HG03103 (cell line): Measurements from ENCODE around the gene B4GALT5.
"Not testable (repeated sequence)": the region's sequence is repeated elsewhere in the genome, so short reads cannot be mapped to it uniquely, and the experiment has no call there.

Experiments used
- ATAC-seq: cut with Tn5 transposase; IDR thresholded peaks from one replicate; pipeline ENCODE4 v1.9.1; 2021; ENCODE audit warnings: low read depth; ENCODE audit not compliant: unreplicated experiment

The B4GALT5 gene

GRCh38 chr20:49739042-49739441, 25.4 kb upstream of the B4GALT5 start:
- no peak for ATAC-seq

DNA sequence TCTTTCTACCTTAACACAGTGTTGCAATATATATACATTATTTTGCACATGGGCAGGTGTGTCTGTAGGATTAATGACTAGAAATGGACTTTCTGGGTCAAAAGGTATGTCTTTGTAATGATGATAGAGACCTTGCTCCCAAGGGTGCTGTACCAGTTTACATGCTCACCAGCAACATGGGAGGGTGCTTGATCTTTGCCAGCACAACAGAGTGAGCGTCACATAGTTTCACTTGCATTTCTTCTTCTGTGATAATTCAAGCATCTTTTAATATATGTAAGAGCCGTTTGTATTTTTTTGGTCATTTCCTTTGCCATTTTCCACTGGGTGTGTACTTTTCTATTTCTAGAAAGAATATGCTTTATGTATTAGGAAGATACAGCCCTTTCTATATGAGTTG, 23.6 kb upstream of the B4GALT5 start:
- no peak for ATAC-seq

GRCh38 chr20:49729780-49730179, 16.1 kb upstream of the B4GALT5 start:
- ATAC-seq = no peak

DNA sequence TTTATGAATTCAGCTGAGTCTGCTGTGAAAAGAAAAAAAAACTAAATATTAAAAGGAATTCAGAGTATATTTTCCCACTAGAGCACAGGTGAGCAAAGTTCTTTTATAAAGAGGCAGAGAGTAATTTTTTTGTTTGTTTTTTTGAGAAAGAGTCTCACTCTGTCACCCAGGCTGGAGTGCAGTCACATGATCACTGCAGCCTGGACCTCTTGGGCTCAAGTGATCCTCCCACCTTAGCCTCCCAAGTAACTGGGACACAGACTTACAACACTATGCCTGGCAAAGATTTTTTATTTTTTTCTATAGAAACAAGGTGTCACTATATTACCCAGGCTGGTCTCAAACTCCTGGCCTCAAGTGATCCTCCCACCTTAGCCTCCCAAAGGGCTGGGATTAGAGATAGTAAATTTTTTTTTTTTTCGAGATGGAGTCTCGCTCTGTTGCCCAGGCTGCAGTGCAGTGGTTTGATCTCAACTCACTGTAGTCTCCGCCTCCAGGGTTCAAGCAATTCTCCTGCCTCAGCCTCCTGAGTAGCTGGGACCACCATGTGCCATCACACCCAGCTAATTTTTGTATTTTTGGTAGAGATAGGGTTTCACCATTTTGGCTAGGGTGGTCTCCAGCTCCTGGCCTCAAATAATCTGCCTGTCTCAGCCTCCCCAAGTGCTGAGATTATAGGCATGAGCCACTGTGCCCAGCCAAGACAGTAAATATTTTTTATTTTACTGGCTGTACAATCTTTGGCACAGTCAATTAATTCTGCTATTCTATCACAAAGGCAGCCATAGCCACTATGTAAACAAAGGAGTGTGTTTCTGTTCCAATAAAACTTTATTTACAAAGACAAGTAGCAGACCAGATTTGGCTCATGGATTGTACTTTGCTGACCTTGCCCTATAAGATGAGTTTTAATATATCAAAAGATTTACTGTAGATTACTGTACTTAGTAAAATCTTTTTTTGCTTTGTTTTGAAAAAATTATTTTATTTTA, 14.5 kb upstream of the B4GALT5 start:
- ATAC-seq = no peak

DNA sequence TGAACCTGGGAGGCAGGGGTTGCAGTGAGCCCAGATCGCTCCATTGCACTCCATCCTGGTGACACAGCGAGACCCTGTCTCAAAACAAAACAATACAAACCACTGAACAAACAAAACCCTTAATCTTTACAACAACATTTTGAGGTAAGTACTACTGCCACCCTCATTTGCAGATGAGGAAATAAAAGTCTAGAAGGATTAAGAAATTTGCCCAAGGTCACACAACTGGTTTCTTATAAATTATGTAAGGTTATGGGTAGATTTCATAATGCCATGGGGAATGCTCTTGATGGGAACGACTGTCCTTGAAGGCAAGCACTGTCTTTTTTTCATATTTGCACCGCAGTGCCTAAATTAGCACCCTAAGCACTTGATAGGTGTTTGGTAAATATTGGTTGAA, 13.8 kb upstream of the B4GALT5 start:
- no peak for ATAC-seq

GRCh38 chr20:49725694-49726093, 12.0 kb upstream of the B4GALT5 start:
- ATAC-seq = no peak

GRCh38 chr20:49725224-49725606, 11.5 kb upstream of the B4GALT5 start:
- not testable (repeated sequence) for ATAC-seq

GRCh38 chr20:49724408-49725223, 10.9 kb upstream of the B4GALT5 start:
- ATAC-seq = no peak

DNA sequence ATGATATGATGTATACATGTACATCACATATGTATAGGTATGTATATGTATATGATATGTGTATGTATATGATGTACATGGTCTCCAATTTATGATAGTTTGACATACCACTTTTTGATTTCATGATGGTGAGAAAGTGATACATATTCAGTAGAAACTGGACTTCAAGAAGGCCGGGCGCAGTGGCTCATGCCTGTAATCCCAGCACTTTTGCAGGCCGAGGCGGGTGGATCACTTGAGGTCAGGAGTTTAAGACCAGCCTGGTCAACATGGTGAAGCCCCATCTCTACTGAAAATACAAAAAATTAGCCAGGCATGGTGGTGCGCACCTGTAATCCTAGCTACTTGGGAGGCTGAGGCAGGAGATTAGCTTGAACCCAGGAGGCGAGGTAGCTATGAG, 10.1 kb upstream of the B4GALT5 start:
- ATAC-seq = not testable (repeated sequence)

DNA sequence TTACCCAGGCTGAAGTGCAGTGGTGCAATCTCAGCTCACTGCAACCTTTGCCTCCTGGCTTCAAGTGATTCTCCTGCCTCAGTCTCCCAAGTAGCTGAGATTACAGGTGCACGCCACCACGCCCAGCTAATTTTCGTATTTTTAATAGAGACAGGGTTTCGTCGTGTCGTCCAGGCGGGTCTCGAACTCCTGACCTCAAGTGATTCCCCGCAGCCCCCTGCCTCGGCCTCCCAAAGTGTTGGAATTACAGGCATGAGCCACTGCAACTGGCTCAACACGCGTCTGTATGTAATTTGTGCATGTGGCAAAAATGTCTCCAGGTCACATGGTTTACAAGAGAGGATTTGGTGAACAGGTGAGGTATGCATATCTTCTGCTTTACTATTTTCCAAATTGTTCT, 7.6 kb upstream of the B4GALT5 start:
- not testable (repeated sequence) for ATAC-seq

GRCh38 chr20:49715466-49715865, 1.8 kb upstream of the B4GALT5 start:
- no peak for ATAC-seq

DNA sequence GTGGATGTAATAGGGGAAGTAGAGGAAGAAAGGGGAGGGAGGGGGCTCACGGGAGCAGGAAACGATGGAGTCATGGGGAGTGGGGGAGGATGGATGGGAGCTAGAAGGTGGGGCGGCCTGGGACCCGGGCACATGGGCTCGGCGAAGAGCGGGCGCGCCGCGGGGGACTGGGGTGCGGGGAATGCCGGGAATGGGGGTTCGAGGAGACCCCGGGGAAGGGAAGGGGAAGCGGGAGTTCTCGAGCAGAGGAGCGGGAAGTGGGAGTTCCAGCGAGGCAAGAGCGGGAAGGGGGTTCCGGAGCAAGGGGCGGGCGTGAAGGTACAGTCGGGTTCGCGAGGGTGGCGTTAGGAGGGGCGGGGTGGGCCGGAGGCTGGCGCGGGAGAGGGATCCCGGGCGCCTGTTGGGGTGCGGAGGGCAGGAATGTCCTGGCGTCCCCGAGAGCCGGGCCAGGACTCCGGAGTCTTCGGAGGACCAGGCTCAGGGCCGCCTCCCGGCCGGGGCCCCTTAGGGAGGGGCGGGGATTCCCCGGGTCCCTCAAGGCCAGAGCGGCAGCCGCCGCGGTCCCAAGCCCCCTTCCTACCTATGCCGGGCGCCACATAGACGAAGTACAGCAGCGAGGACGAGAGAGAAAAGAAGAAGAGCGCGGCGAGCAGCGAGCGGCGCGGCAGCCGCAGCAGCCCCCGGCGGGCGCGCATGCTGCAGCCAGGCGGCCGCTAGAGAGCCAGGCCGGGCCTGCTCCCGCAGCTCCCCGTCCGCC, 504 bp downstream of the B4GALT5 start:
- ATAC-seq = no peak

DNA sequence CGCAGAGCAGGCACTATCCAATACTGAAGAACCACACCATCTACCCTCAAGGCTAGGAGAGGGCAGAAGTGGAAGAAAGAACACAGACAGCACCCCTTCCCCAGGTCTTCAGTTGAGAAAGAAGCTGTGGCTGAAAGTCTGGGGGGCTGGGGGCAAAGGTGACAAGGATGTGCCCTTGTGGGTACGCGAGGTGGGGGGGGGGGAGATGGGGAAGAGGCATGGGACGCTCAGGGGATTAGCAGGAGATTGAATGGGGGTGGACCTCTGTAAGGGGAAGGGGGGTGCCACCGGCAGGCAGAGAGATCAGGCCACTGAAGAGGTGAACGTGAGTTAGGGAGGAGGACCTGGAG, 1.1 kb downstream of the B4GALT5 start:
- no peak for ATAC-seq

GRCh38 chr20:49712118-49712517, 1.6 kb downstream of the B4GALT5 start:
- no peak for ATAC-seq

DNA sequence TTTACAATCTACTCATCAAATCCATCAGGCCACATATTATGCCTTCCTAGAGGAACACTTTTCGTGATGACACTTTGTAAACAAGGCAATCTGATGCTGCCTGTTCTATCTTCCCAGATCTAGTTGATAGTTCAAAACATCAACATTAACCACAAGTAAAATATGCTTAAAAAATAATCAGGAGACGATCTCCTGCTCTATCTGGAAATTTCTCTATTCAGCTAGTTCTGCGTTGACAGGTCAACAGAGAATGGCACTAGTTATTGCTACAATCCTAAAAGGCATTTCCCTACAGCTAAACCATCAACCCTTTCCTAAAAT, 2.1 kb downstream of the B4GALT5 start:
- no peak for ATAC-seq

- ATAC-seq = no peak
These were observed 2.6 kb downstream of the B4GALT5 start for GRCh38 chr20:49710971-49711666.

DNA sequence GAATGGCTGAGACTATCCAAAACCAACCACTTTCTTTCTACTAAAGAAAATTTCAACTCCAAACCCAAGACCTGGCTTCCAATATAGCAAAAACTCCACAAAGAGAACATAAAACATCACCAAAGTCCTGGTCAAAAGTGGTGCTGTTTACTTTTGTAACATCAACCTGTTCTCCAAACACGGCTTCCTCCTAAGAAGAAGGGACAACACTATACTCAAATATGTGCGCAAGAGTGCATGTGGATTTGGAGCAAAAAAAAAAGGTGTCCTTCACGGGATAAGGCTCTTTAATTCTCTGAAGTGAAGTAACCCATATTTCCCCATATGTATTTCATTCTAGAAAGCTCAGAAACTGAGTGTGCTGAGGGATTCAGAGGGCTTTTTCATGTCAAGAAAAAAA, 6.6 kb downstream of the B4GALT5 start:
- no peak for ATAC-seq

GRCh38 chr20:49706630-49707091, 7.0 kb downstream of the B4GALT5 start:
- no peak for ATAC-seq

- not testable (repeated sequence) for ATAC-seq
These were observed 7.8 kb downstream of the B4GALT5 start for GRCh38 chr20:49705893-49706292.

- no peak for ATAC-seq
These were observed 8.3 kb downstream of the B4GALT5 start for GRCh38 chr20:49705358-49705757.
